GM12872 (cell line): ENCODE measurements around the gene GRAMD1B.

Experiments used
- TF ChIP-seq, protein P1 (sequence below): IDR thresholded peaks from 3 replicates; pipeline ENCODE4 v1.5.1; 2011; ENCODE audit warnings: low read depth, mild to moderate bottlenecking, low read length, moderate library complexity; ENCODE audit not compliant: insufficient read depth

GRAMD1B gene

DNA sequence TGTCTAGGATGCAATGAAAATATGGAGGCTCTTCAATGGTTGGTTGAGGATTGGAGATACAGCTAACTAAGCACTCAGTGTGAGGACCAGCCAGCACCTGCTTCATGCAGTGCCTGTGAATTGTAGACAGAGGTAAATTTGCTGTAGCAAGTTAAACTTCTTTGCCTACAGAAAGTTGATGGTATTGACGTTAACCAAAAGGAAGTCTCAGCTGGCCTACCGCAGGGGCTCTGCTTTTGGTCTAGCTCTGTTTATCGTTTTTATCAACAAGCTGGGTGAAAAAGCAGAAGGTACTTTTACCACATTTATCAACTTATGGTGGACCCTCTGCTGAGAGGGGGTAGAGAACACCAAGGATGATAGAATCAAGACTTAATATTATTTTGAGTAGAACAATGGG lies 51.6 kb downstream of the GRAMD1B start:
- TF ChIP-seq, protein P1, sequence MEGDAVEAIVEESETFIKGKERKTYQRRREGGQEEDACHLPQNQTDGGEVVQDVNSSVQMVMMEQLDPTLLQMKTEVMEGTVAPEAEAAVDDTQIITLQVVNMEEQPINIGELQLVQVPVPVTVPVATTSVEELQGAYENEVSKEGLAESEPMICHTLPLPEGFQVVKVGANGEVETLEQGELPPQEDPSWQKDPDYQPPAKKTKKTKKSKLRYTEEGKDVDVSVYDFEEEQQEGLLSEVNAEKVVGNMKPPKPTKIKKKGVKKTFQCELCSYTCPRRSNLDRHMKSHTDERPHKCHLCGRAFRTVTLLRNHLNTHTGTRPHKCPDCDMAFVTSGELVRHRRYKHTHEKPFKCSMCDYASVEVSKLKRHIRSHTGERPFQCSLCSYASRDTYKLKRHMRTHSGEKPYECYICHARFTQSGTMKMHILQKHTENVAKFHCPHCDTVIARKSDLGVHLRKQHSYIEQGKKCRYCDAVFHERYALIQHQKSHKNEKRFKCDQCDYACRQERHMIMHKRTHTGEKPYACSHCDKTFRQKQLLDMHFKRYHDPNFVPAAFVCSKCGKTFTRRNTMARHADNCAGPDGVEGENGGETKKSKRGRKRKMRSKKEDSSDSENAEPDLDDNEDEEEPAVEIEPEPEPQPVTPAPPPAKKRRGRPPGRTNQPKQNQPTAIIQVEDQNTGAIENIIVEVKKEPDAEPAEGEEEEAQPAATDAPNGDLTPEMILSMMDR = no peak

- TF ChIP-seq, protein P1 = no peak
These were observed 52.1 kb downstream of the GRAMD1B start for GRCh38 chr11:123482218-123482617.

- TF ChIP-seq, protein P1 = no peak
These were observed 53.0 kb downstream of the GRAMD1B start for GRCh38 chr11:123483058-123483457.

DNA sequence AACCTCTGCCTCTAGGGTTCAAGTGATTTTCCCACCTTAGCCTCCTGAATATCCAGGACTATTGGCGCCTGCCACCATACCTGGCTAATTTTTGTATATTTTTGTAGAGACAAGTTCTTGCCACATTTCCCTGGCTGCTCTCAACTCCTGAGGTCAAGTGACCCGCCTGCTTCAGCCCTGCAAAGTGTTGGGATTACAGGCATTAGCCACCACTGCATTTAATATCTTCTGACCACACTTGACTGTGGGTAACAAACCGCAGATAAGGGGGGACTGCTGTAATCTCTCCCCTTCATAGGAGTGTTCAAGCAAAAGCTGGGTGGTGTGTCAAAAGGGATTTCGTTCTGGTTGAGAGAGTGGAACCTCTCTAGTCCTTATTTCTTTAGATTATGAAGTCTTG lies 53.4 kb downstream of the GRAMD1B start:
- TF ChIP-seq, protein P1 = no peak

DNA sequence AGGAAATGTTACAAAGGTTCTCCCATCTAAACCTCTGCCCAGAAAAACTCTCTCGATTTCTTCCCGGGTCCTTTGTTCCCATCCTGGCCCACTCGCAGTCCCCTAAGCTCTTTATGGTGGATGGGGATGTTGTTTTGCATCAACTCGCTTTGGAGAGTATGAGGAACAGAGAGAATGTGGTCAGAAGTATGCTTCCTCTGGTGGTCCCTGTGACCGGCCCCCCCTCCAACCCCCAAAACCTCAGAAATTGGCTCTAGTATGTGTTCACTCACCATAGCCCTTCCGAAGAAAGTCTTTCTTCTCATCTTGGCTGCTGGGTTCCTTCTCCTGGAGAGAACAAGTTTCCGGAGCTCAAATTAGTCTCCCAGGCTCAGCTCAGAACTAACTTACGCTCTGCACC lies 54.4 kb downstream of the GRAMD1B start:
- TF ChIP-seq, protein P1 = no peak

GRCh38 chr11:123487157-123487744 lies 57.2 kb downstream of the GRAMD1B start:
- TF ChIP-seq, protein P1 = no peak

DNA sequence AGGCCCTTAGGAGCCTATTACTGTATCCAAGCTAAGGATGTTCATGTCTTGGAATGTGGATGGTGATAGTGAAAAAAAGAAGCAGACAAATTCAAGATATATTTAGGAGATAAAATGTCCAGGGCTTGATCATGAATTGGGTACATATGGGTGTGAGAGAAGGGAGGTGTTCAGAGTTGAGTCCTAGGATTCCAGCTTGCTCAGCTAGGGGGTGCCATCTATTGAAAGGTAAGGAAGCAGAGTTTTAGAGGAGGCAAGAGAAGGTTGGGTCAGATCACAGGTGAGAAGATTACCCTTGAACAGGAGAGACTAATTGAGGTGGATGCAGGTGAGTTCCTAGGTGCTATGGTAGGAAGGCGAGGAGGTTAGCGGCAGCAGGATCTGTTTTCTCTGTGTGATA lies 60.5 kb downstream of the GRAMD1B start:
- TF ChIP-seq, protein P1 = 0 out of 3 replicates have a peak, but pooled peaks have one; percentile 13
